PC-3 (cell line): ENCODE data around the gene FRK. TPM values are rescaled to one million over a fixed set of nuclear protein-coding genes. Genes with fewer than 3 reads are reported as not detected.
A peak's percentile ranks its signal among the peaks of the same experiment; 100 is the strongest.

ENCODE experiments used
- ATAC-seq: fragments of 200-7000 bp; cut with Tn5 transposase; 2 replicates; pipeline ENCODE4 v1.9.1; 2020; ENCODE audit warnings: mild to moderate bottlenecking, moderate library complexity
- Bru-seq: library from RNA; stranded (reverse); fragments of 400-500 nt; gene quantifications from one replicate; lab custom pipeline; 2021; lab: Mats Ljungman, UMichigan
- BruChase-seq, 2 experiments: library from RNA; stranded (reverse); fragments of 400-500 nt; gene quantifications; one replicate each; lab custom pipeline; 2021; lab: Mats Ljungman, UMichigan
- BruUV-seq: library from RNA; stranded (reverse); fragments of 400-500 nt; replicated peaks from 2 replicates; lab custom pipeline; 2021; lab: Mats Ljungman, UMichigan
- CTCF ChIA-PET: fragments of 300-600 bp; sonication (Branson Sonifier 250); formaldehyde crosslinking; loops from one replicate; lab custom pipeline; 2022; ENCODE audit warnings: antibody characterized with exemption; lab: Charles Lee
- POLR2A ChIA-PET: fragments of 300-600 bp; sonication (Branson Sonifier 250); formaldehyde crosslinking; loops from one replicate; lab custom pipeline; 2022; ENCODE audit warnings: antibody characterized with exemption; ENCODE audit not compliant: unreplicated experiment; lab: Charles Lee
- DNase-seq: peaks from one replicate; pipeline ENCODE4 v3.0.0-alpha.2; 2015
- H2AFZ ChIP-seq: fragments of 300-600 bp; sonication (generic); 2 replicates; pipeline ENCODE4 v1.6.0; 2016; ENCODE audit warnings: antibody characterized with exemption, low read length
- H3F3A ChIP-seq: fragments of 300-600 bp; sonication (generic); one replicate; pipeline ENCODE4 v1.6.0; 2017; ENCODE audit warnings: antibody characterized with exemption, low read length, control low read depth, mild to moderate bottlenecking; ENCODE audit not compliant: unreplicated experiment
- H3K27ac ChIP-seq: fragments of 300-600 bp; sonication (generic); 2 replicates; pipeline ENCODE4 v1.5.1; 2016; ENCODE audit warnings: mild to moderate bottlenecking, low read length
- H3K27me3 ChIP-seq: fragments of 300-600 bp; sonication (generic); 2 replicates; pipeline ENCODE4 v1.6.1; 2016; ENCODE audit warnings: low read length, mixed read lengths
- H3K36me3 ChIP-seq: fragments of 300-600 bp; sonication (generic); 2 replicates; pipeline ENCODE4 v1.6.1; 2016; ENCODE audit warnings: low read depth, mixed run types, low read length, mixed read lengths
- H3K4me1 ChIP-seq: fragments of 300-600 bp; sonication (generic); 2 replicates; pipeline ENCODE4 v1.5.1; 2016; ENCODE audit warnings: low read length; ENCODE audit not compliant: insufficient read depth
- H3K4me2 ChIP-seq: fragments of 300-600 bp; sonication (generic); 2 replicates; pipeline ENCODE4 v1.6.0; 2016; ENCODE audit warnings: low read length
- H3K4me3 ChIP-seq: fragments of 300-600 bp; sonication (generic); 2 replicates; pipeline ENCODE4 v1.5.1; 2016; ENCODE audit warnings: mild to moderate bottlenecking, low read length, mixed read lengths
- H3K79me2 ChIP-seq: fragments of 300-600 bp; sonication (generic); 2 replicates; pipeline ENCODE4 v1.6.1; 2017; ENCODE audit warnings: low read length, mixed read lengths
- H3K9ac ChIP-seq: fragments of 300-600 bp; sonication (generic); 2 replicates; pipeline ENCODE4 v1.6.0; 2016; ENCODE audit warnings: mild to moderate bottlenecking, low read length
- H3K9me2 ChIP-seq: fragments of 300-600 bp; sonication (generic); replicated peaks from 2 replicates; pipeline ENCODE4 v1.6.1; 2016; ENCODE audit warnings: mixed run types, low read length, mixed read lengths
- H3K9me3 ChIP-seq: fragments of 300-600 bp; sonication (generic); 2 replicates; pipeline ENCODE4 v1.6.1; 2016; ENCODE audit warnings: low read length, mixed read lengths
- H4K20me1 ChIP-seq: fragments of 300-600 bp; sonication (generic); 2 replicates; pipeline ENCODE4 v1.6.1; 2016; ENCODE audit warnings: low read length, mixed read lengths
- EZH2 ChIP-seq: fragments of 300-600 bp; sonication (generic); IDR thresholded peaks from one replicate; pipeline ENCODE4 v1.6.1; 2017; ENCODE audit warnings: antibody characterized with exemption, mild to moderate bottlenecking, low read length; ENCODE audit not compliant: unreplicated experiment
- EZH2phosphoT487 ChIP-seq: fragments of 300-600 bp; sonication (generic); IDR thresholded peaks from 2 replicates; pipeline ENCODE4 v1.6.1; 2018; ENCODE audit warnings: mild to moderate bottlenecking, antibody characterized with exemption, low read length, borderline replicate concordance
- intact Hi-C: fragments of 100-400 bp; cut with micrococcal nuclease; formaldehyde crosslinking; loops from 2 replicates; pipeline ENCODE4 v1.9.0; 2023
- long read RNA-seq: library from polyadenylated mRNA; unstranded; transcript quantifications from one replicate; pipeline ENCODE4 v2.0.0, GENCODE V29; 2021; ENCODE audit not compliant: unreplicated experiment
- total RNA-seq: library from RNA; depleted of rRNA; stranded (reverse); fragments of >200 nt; gene quantifications from 2 replicates; pipeline ENCODE4 v1.2.3, GENCODE V29; 2014; rRNA removed
- TF ChIP-seq, protein P1 (sequence below): fragments of 300-600 bp; sonication (generic); conservative IDR thresholded peaks from 2 replicates; pipeline ENCODE4 v1.5.1; 2017; ENCODE audit warnings: antibody characterized with exemption, low read depth, mild to moderate bottlenecking, low read length

Gene FRK
- total RNA-seq (0.46 and 0.66 TPM in 2 replicates), Bru-seq, nascent RNA (percentile 59 among the genes with signal in this experiment), BruChase-seq, experiment 1, labeled RNA remaining after a 6-hour chase (percentile 41 among the genes with signal in this experiment), BruChase-seq, experiment 2, labeled RNA remaining after a 2-hour chase (percentile 51 among the genes with signal in this experiment)
- long read RNA-seq, partial matches to known transcripts, result 1 of 5 reads
- long read RNA-seq, other reads (novel, unspliced or antisense), result 4 of 5 reads

DNA sequence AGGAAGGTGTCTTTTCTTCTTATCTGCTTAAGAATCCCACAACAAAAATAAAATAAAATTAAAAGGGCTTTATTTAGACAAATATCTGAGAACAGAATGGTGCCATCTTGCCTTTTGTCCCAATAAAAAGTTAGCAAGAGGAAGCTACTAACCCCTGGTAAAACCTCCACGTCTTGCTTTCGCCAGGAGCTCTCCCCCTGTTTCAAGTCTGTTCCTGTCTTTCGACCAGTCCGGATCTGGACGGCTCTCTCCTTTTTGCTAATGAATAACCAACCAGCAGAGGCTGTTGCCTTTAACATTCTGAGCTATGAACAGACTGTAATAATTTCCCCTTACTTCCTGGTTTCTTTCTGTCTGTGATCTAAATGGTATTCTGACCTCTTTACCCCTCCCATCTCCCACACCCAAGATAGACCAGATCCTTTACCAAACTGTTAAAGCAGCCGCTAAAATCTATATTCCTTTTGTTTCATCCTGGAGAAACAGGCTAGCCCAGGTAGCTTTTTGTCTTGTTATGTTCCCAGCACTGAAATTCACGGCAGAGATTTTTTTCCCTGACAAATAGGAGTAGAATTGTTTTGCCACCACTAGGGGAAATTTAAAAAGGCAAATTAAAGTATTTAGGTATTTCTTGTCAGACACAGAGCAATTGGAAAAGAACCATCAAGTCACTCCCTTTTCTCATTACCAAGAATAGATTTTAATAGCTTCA is at the start of gene FRK:
TSS of gene FRK (minus strand) at position 320 of the 712 bp plus-strand sequence. CDS start 580 bp downstream, outside the sequence.
- Histone ChIP-seq H3K36me3 (no peaks in the 10 kb centered on the region), H3K4me3 (peak within 1 kb of the TSS; percentile 68), H3K4me2 (peak within 1 kb of the TSS; percentile 87), H3K9ac (peak within 1 kb of the TSS; percentile 38), H3K27ac (peak within 1 kb of the TSS; percentile 46), H3K79me2 (no peaks in the 10 kb centered on the region), H3K9me2 (no peaks in the 10 kb centered on the region), H2AFZ (peak within 1 kb of the TSS; percentile 88), H3F3A (no peaks in the 10 kb centered on the region), H3K9me3 (no peaks in the 10 kb centered on the region), H4K20me1 (no peaks in the 10 kb centered on the region), H3K27me3 (no peaks in the 10 kb centered on the region), H3K4me1 (peaks cover 8% of the 10 kb centered on the region; the same call in 1 of the 2 replicates)
- POLR2A ChIA-PET, result interaction anchor here (1.0 kb wide), 1 partner anchor 10 kb away, joined by 6 read pairs; no protein-coding TSS in a partner anchor
- CTCF ChIA-PET, result interaction anchor here (0.8 to 1.9 kb wide), 5 partner anchors 10 to 207 kb away, joined by 3 to 10 read pairs (median 3); no protein-coding TSS in a partner anchor
- ATAC-seq, result peak; percentile 86
- no TSS peak for BruUV-seq
- TF ChIP-seq, protein P1, sequence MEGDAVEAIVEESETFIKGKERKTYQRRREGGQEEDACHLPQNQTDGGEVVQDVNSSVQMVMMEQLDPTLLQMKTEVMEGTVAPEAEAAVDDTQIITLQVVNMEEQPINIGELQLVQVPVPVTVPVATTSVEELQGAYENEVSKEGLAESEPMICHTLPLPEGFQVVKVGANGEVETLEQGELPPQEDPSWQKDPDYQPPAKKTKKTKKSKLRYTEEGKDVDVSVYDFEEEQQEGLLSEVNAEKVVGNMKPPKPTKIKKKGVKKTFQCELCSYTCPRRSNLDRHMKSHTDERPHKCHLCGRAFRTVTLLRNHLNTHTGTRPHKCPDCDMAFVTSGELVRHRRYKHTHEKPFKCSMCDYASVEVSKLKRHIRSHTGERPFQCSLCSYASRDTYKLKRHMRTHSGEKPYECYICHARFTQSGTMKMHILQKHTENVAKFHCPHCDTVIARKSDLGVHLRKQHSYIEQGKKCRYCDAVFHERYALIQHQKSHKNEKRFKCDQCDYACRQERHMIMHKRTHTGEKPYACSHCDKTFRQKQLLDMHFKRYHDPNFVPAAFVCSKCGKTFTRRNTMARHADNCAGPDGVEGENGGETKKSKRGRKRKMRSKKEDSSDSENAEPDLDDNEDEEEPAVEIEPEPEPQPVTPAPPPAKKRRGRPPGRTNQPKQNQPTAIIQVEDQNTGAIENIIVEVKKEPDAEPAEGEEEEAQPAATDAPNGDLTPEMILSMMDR, result peak; percentile 55
- TF ChIP-seq EZH2 (no peak), EZH2phosphoT487 (no peak)
- intact Hi-C loops, result loop anchor here (2.0 kb wide), 1 partner anchor 50 kb away; no protein-coding TSS in a partner anchor
- peak; percentile 64 for DNase-seq

DNA sequence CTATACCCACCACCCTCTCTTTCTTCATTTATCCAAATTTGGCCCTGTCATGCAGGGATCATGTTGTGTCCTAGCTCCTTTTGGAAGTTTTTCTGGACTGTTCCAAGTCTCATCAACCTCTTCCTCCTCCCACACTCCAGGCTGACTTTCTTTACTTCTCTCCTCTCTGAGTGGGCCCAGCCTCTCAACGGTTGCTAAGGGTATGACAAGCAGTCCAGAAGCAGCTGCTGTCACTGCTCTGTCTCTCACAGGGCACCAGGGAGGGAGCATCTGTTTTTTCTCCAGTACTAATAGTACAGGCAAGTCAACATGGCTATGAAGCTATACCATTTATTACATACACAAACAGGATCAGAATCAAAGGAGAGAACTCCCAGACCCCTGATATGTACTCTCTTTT is 48.1 kb upstream of the FRK start:
- Histone ChIP-seq H3K9ac (no peak overlapping the region), H3K79me2 (no peaks in the 10 kb centered on the region), H3K9me2 (no peaks in the 10 kb centered on the region), H2AFZ (no peak overlapping the region), H4K20me1 (no peaks in the 10 kb centered on the region), H3F3A (no peaks in the 10 kb centered on the region), H3K4me3 (no peak overlapping the region), H3K9me3 (no peaks in the 10 kb centered on the region), H3K27me3 (no peaks in the 10 kb centered on the region), H3K4me1 (no peaks in the 10 kb centered on the region), H3K4me2 (no peak overlapping the region), H3K36me3 (peaks cover 5% of the 10 kb centered on the region), H3K27ac (no peak overlapping the region)
- CTCF ChIA-PET, result no interaction called here
- ATAC-seq, result no peak
- intact Hi-C loops, result no loop called here
- no peak for DNase-seq
- POLR2A ChIA-PET, result no interaction called here
- no TSS peak for BruUV-seq
- no peak for TF ChIP-seq EZH2
- no peak for TF ChIP-seq EZH2phosphoT487
- TF ChIP-seq, protein P1, result no peak
